ENCODE results near the gene SMC1A.

- no peak for TF ChIP-seq EZH2 (IDR thresholded peaks at IDR 0.05; ENCODE audit: low read depth)
- TF ChIP-seq, protein P1, sequence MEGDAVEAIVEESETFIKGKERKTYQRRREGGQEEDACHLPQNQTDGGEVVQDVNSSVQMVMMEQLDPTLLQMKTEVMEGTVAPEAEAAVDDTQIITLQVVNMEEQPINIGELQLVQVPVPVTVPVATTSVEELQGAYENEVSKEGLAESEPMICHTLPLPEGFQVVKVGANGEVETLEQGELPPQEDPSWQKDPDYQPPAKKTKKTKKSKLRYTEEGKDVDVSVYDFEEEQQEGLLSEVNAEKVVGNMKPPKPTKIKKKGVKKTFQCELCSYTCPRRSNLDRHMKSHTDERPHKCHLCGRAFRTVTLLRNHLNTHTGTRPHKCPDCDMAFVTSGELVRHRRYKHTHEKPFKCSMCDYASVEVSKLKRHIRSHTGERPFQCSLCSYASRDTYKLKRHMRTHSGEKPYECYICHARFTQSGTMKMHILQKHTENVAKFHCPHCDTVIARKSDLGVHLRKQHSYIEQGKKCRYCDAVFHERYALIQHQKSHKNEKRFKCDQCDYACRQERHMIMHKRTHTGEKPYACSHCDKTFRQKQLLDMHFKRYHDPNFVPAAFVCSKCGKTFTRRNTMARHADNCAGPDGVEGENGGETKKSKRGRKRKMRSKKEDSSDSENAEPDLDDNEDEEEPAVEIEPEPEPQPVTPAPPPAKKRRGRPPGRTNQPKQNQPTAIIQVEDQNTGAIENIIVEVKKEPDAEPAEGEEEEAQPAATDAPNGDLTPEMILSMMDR (conservative IDR thresholded peaks at IDR 0.05) = no peak
Observed at GRCh38 chrX:53374222-53374820, 48.1 kb downstream of the SMC1A start.

All from PC-9 (cell line).